H1 (cell line): Measurements from ENCODE around the gene MADD. TPM values are rescaled to one million over a fixed set of nuclear protein-coding genes. Genes with fewer than 3 reads are reported as not detected.

Source experiments
- ASH2L ChIP-seq: fragments of 200-600, 300-600 bp; sonication (generic); IDR thresholded peaks from one replicate; pipeline ENCODE4 v1.7.1; 2017; ENCODE audit warnings: low read length
- CHD2 ChIP-seq: IDR thresholded peaks from 2 replicates; pipeline ENCODE4 v1.6.1; 2012; ENCODE audit warnings: low read length, improper control_type of control experiment
- GTF2F1 ChIP-seq: IDR thresholded peaks from 2 replicates; pipeline ENCODE4 v1.6.1; 2012; ENCODE audit warnings: low read depth, low read length, improper control_type of control experiment, borderline replicate concordance
- POLR2AphosphoS5 ChIP-seq: IDR thresholded peaks from 2 replicates; pipeline ENCODE4 v1.6.1; 2011; ENCODE audit warnings: low read depth, low read length
- ZNF274 ChIP-seq: IDR thresholded peaks from 2 replicates; pipeline ENCODE4 v1.7.0; 2012; ENCODE audit warnings: low read length, borderline replicate concordance; ENCODE audit errors: extremely low read depth
- polyA plus RNA-seq, 7 experiments: library from polyadenylated mRNA; depleted of rRNA in 3 of 7; stranded (reverse) in 5 of 7; unstranded in 2 of 7; fragments of >200 nt in 5 of 7; fragments of 200-250 nt in 2 of 7; gene quantifications; 1 replicate in 5 of 7; 2 replicates in 1 of 7; 4 replicates in 1 of 7; pipeline versions ENCODE4 v1.2.1 to v1.2.3, GENCODE V29; 2011 to 2013; ENCODE audit warnings: missing spikeins in 2 of 7, mixed read lengths in 2 of 7
- total RNA-seq: library from RNA; stranded (reverse); fragmentation: NEBNext Ultra II Directional; extraction: Animal tissue kit (Norgen Biotek cat#: 25700); gene quantifications from 2 replicates; pipeline ENCODE4 v1.2.1, GENCODE V29; 2021
- TF ChIP-seq, protein P1 (sequence below): IDR thresholded peaks from 2 replicates; pipeline ENCODE4 v1.6.1; 2011; ENCODE audit warnings: low read length, improper control_type of control experiment

MADD gene
- total and polyA plus RNA-seq, 2 of the 8 experiments (the other 6 are each of a cell fraction or from before 2014, with no cell fraction given): 32.5 to 45.4 TPM

DNA sequence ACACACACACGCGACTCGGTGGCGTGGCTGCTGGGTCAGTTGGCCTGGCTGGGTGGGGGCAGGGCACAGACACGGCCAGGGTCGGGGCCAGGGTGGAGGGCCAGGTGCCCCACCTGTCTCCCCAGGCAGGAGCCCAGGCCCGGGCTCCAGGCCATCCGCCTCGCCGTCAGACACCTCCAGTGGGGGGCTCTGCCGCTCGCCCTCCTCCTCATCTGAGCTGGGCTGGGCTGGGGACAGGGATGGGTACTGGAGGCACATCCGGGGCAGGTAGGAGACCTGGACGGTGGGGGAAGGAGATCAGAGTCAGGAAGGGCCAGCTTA is 88.8 kb downstream of the MADD start (continued):
- TF ChIP-seq, protein P1, sequence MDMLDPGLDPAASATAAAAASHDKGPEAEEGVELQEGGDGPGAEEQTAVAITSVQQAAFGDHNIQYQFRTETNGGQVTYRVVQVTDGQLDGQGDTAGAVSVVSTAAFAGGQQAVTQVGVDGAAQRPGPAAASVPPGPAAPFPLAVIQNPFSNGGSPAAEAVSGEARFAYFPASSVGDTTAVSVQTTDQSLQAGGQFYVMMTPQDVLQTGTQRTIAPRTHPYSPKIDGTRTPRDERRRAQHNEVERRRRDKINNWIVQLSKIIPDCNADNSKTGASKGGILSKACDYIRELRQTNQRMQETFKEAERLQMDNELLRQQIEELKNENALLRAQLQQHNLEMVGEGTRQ: no peak
- TF ChIP-seq CHD2: no peak
- TF ChIP-seq ASH2L: no peak
- no peak for TF ChIP-seq POLR2AphosphoS5
- TF ChIP-seq ZNF274: no peak
- TF ChIP-seq GTF2F1: no peak
- TF ChIP-seq, all 59 proteins: peak for 0
